ENCODE measurements around the gene POU3F1.

Gene POU3F1

GRCh38 chr1:38027201-38028104 lies 19.1 kb downstream of the POU3F1 start:
- DNase-seq, result no peak

DNA sequence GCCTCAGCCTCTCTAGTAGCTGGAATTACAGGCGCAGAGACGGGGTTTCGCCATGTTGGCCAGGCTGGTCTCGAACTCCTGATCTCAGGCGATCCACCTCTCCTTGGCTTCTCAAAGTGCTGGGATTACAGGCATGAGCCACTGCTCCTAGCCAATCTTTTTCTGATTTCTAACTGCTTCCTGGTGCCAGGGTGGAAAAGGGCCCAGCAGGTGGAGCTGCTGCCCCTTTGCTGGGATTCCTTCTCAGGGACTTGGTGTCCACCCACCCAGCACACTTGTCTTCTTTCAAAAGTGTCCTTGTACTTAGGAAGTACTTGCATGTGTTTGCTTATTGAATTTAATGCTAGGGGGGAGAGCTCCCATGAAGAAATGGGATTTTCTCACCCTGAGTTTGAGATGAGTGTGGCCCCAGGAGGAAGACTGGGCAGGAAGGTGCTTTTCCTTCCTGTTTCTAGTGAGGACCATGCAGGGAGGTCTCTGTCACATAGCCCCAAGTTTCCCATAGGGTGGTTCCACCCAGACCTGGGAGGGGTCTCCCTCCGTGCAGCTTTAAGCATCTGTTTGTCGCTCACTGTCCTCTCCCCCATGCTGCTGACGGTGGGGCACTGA lies 19.9 kb downstream of the POU3F1 start:
- peak in 3 of 14 donors; percentile 10 to 46 (median 17) for DNase-seq

- no peak for DNase-seq
Observed at GRCh38 chr1:38025664-38026063, 20.9 kb downstream of the POU3F1 start.

DNA sequence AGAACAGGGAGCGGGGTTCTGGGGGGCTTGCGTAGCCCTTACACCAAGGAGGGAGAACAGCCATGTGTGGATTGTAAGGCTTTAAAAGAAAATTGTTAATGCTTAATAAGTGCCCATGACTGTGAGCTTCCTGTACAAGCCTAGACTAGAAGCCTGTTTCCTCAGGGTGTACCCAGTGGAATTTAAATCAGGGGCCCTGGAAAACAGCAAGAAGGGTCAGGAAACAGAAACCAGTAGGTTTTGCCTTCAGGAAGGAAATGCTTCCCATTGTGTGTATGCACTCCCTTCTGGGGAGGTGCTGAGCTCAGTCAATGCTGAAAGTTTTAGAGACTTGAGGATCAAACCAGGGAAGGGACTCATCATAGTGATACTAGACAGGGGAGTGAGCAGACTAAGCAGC lies 21.4 kb downstream of the POU3F1 start:
- DNase-seq, result no peak

DNA sequence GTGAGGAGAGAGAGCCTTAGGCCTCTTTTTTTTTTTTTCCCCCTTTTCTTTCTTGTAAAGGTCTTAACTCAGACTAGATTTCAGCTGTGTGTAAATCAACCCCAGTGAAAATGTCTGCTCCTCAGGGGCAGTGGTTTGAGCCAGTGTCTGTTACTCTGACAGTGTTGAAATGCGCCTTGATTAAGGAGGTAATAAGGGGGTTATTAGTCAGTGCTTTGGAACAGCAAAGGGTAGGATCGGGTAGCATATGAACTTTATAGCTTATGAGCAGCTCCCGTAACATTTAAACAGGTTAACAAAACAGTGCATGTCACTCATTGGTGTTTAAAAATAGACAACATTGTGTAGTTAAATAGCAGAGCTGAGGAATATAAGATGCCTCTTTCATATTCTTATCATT lies 23.8 kb downstream of the POU3F1 start:
- DNase-seq, result no peak

GRCh38 chr1:38021969-38022368 lies 24.6 kb downstream of the POU3F1 start:
- no peak for DNase-seq

DNA sequence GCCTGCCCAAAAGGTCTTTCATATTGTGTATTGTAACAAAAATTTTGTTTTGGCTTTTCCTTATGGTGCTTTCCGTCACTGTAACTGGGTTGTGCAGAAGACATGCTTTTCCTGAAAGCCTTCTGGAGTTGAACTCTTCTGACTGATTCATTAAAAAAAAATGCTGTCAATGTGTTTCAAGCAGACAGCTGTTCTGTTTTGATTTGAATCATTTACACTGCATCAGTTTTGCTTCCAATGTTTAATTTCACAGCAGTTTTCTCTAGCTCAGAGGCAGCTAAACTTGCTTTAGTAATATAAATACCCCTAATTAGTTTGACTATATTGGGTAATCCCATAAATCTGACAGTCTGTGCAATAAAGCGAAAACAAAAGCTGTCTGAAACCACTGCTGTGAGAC lies 26.2 kb downstream of the POU3F1 start:
- DNase-seq, result no peak

- DNase-seq, result no peak
Observed at GRCh38 chr1:38018864-38019343, 27.7 kb downstream of the POU3F1 start.

DNA sequence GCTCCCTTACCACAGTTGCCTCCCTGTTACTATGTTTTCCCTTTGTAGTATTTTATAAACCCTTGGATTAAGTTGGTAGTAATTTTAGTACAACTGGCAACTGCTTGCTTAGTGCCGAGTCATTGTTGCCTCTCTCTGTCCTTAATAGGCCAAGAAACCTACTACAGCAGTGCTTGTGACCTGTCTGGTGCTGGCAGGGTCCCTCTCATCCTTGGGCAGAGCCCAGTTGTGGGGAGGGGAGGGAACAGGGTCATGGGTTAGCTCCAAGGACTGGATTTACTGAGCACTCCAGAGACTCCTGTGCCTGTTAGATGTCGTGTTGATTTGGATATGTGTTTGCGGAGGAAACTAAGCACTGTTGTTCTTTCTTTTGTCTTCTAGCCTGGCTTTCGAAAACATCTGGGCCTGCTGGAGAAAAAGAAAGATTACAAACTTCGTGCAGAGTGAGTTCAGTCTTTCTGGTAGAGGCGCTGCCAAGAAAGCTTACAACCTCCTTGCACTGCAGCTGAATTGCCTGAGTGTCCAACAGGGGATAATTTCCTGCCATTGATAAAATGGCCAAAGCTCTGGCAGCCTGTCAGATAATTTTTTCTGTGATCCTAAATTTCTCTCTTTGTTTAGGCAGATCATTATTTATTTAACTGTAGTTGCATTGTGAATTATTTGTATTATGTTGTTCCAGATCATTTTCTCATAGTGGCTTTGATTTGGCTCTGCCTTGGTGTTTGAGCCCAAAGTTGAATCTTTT lies 30.4 kb downstream of the POU3F1 start:
- DNase-seq, result peak in 3 of 14 donors; percentile 14 to 17 (median 16)

DNA sequence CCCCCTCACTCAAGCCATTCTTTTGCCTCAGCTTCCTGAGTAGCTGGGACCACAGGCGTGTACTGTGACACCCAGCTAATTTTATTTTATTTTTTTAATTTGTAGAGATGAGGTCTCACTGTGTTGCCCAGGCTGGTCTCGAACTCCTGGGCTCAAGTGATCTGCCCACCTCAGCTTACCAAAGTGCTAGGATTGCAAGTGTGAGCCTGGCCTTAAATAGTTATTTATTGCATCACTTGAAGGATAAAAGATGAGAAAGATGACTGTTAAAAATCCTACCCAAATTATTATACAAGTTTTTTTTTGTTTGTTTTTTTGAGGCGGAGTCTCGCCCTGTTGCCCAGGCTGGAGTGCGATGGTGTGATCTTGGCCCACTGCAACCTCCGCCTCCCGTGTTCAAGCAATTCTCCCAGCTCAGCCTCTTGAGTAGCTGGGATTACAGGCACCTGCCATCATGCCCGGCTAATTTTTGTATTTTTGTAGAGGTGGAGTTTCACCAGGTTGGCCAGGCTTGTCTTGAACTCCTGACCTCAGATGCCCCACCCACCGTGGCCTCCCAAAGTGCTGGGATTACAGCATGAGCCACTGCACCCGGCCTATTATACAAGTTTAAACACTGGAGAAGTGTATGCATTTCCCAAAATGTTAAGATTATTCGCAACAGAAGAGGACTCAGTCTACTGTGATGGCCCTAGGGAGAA lies 31.7 kb downstream of the POU3F1 start:
- DNase-seq, result no peak

GRCh38 chr1:38014171-38014570 lies 32.4 kb downstream of the POU3F1 start:
- no peak for DNase-seq

DNA sequence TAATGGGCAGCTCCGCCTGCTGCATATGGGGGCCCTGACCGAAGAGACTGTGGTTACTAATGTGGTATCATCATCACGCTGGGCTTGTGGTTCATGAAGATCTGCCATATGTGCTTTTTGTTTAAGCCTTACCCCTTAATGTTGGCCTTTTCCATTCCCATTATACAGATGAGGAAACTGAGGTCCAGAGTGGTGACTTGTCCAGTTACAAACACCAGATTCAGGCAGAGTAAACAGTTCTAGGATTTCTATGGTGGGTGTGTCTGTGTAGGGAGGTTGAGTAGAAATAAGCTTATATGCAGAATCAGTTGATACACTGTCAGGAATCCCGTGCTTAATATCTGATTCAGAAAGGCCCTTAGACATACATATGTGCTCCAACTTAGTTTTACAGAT lies 33.4 kb downstream of the POU3F1 start:
- DNase-seq, result no peak

GRCh38 chr1:38012363-38013226 lies 34.0 kb downstream of the POU3F1 start, which contains the start of gene UTP11:
Gene UTP11 (plus strand): TSS chr1:38012734. CDS start chr1:38012803, 69 bp downstream.
- peak; percentile 52 to 98 (median 90) for DNase-seq

DNA sequence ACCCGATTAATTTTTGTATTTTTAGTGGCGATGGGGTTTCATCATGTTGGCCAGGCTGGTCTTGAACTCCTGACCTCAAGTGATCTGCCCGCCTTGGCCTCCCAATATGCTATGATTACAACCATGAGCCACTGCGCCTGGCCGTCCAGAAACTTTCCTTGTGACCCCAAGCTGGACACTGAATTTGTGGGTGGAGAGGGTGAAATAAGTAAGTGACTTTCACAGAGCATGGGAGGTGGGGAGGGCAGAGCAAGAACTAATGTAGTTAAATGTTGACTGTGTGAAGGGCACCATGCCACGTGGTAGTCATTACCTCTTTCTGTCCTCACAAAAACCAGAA lies 36.8 kb downstream of the POU3F1 start:
- no peak for DNase-seq

- DNase-seq, result no peak
Observed at GRCh38 chr1:38009088-38009840, 37.3 kb downstream of the POU3F1 start.

DNA sequence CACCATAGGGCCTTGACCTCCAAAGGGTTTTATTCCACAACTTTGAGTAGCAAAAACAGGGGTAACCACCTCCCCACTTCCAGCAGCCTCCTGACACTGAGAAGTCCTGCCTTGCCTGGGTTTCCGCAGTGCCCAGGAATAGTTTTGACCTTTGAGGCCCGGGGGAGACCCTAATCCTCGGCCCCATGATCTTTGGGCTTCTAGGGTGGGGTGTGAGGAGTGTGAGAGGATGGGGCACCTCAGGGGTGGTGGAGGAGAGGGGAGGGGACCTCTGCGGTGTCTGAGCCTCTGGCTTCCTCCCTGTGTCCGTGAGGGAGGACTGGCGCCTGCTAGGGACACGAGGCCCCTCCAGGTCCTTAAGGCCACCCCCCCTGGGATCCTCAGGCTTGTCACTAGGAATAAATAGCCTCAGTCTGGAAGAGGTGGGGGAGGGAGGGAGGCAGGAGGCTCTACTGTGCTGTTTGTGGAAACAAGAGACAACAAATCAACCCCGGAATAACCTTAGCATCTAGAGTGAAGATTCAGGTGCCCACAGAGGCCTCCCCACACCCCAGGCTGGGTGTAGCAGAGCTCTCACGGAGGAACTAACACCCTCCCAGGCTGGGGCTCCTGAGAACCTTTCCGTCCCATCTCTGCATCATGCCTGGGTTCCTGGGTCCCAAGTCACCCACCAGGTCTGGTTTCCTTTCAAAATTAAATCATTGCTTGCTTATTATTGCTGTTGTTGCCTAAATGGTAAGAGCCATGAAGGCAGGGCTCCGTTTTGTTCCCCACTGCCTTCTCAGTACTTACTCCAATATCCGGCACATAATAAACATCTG lies 40.4 kb downstream of the POU3F1 start:
- DNase-seq, result no peak

DNA sequence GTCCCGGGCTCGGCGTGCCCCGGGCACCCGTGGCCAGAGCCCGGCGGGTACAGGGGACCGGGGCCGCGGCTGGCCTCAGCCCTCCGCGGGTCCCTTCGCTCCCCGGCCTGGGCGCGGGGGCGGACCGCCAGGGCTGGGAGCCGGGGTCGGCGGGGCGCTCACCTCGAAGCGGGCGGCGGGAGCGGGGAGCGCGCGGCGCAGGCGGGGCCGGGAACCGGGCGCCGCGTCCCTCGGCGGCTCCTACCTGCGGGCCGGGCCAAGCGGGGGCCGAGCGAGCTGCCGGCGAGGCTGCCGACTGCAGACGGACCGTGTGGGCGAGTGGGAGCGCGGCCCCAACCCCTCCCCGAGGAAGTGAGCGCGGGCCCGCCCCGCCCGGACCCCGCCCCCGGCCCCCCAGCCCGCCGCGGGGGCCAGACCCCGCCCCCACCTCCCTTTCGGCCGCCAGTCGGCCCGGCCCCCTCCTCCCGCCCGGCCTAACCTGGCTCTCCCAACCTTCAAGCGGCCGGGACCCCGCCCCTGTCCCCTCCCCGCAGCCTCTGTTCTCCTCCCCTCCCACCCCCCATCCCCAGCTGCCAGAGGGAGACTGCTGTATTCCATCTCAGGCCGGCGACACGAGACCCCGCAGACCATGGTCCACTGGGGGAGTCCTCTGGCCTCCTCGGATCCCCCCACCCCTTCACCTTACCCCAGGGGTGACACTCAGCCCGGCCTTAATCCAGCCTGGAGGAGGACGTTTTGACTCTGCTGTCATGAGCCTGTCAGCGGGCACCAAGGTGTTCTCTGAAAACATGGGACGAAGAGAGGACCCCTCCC lies 41.2 kb downstream of the POU3F1 start, which contains the start of gene FHL3:
Gene FHL3, minus strand, starts transcription at position 320 of the 813 bp plus-strand sequence. CDS start 6,102 bp downstream, outside the sequence.
- peak in 4 of 14 donors; percentile 16 to 49 (median 26) for DNase-seq

DNA sequence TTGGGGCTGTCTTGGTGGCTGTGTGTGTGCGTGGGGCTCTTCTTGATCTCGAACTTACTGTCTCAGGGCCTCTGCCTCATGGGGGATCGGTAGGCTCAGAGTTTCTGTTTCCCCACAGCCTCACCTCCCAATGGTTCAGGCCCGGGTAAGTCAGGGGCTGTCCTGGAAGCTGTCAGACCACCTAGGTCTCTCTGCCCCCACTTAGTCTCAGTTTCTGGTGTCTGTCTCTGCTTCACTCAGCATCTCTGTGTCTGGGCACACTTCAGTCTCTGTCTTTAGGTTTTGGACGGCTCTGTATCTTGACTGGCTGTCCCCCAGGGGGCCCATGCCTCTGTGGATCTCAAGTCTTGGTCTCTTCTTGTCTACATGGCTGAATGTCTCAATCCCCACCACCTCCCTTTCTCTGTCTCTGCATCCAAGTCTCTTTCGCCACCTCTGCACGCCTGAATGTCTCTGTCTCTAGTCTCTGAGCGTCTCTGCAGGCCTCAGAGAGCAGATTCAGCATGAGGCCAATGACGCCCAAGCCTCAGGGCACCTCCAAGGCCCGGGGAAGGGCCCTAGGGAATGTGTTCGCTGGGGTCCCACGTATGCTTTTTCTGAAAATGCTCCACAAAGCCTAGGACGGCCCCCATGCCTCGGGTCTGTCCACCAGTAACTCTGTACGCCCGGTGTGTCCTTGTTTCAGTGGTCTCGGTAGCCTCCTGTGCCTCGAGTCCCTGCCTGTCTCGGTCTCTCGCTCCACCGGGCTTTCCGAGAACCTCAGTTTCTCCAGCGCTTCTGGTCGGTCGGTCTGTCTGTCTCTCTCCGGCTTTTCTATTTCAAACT lies 42.1 kb downstream of the POU3F1 start:
- DNase-seq, result peak in 4 of 14 donors; percentile 21 to 53 (median 41)

Measured in C1 segment of cervical spinal cord (tissue), 14 donors.